MM.1S (cell line): ENCODE results near the gene CERS1.

Source experiments
- DNase-seq: peaks from one replicate; pipeline ENCODE4 v3.0.0-alpha.2; 2015
- H2AFZ ChIP-seq: fragments of 300-600 bp; sonication (generic); 2 replicates; pipeline ENCODE4 v1.6.0; 2016; ENCODE audit warnings: antibody characterized with exemption, low read length
- H3F3A ChIP-seq: fragments of 300-600 bp; sonication (generic); 2 replicates; pipeline ENCODE4 v1.6.1; 2016; ENCODE audit warnings: mild to moderate bottlenecking, antibody characterized with exemption, low read length, moderate library complexity, mixed read lengths; ENCODE audit not compliant: insufficient read depth
- H3K27ac ChIP-seq: fragments of 300-600 bp; sonication (generic); 2 replicates; pipeline ENCODE4 v1.5.1; 2016; ENCODE audit warnings: mild to moderate bottlenecking, low read length
- H3K27me3 ChIP-seq: fragments of 300-600 bp; sonication (generic); replicated peaks from 2 replicates; pipeline ENCODE4 v1.6.0; 2016; ENCODE audit warnings: low read length; ENCODE audit not compliant: insufficient read depth
- H3K36me3 ChIP-seq: fragments of 300-600 bp; sonication (generic); replicated peaks from 2 replicates; pipeline ENCODE4 v1.6.1; 2016; ENCODE audit warnings: mild to moderate bottlenecking, low read length, mixed read lengths; ENCODE audit not compliant: insufficient read depth
- H3K4me1 ChIP-seq: fragments of 300-600 bp; sonication (generic); 2 replicates; pipeline ENCODE4 v1.6.1; 2016; ENCODE audit warnings: low read length, mixed read lengths
- H3K4me2 ChIP-seq: fragments of 300-600 bp; sonication (generic); 2 replicates; pipeline ENCODE4 v1.6.0; 2016; ENCODE audit warnings: low read depth, low read length
- H3K4me3 ChIP-seq: fragments of 300-600 bp; sonication (generic); 2 replicates; pipeline ENCODE4 v1.5.1; 2016; ENCODE audit warnings: low read length, mixed read lengths
- H3K79me2 ChIP-seq: fragments of 300-600 bp; sonication (generic); 2 replicates; pipeline ENCODE4 v1.6.1; 2016; ENCODE audit warnings: mixed run types, low read length, mixed read lengths
- H3K9ac ChIP-seq: fragments of 300-600 bp; sonication (generic); 2 replicates; pipeline ENCODE4 v1.6.1; 2016; ENCODE audit warnings: low read length, mixed read lengths
- H3K9me2 ChIP-seq: fragments of 300-600 bp; sonication (generic); replicated peaks from 2 replicates; pipeline ENCODE4 v1.6.1; 2016; ENCODE audit warnings: mild to moderate bottlenecking, low read length, mixed read lengths; ENCODE audit not compliant: insufficient read depth
- H3K9me3 ChIP-seq: fragments of 300-600 bp; sonication (generic); replicated peaks from 2 replicates; pipeline ENCODE4 v1.6.1; 2016; ENCODE audit warnings: mild to moderate bottlenecking, low read length, mixed read lengths; ENCODE audit not compliant: insufficient read depth
- H4K20me1 ChIP-seq: fragments of 300-600 bp; sonication (generic); 2 replicates; pipeline ENCODE4 v1.6.1; 2016; ENCODE audit warnings: mild to moderate bottlenecking, low read length, moderate library complexity, mixed read lengths; ENCODE audit not compliant: insufficient read depth
- CTCF ChIP-seq: fragments of 300-600 bp; sonication (generic); IDR thresholded peaks from 2 replicates; pipeline ENCODE4 v1.5.1; 2016; ENCODE audit warnings: antibody characterized with exemption, low read length, mixed read lengths
- EZH2 ChIP-seq: fragments of 300-600 bp; sonication (generic); optimal IDR thresholded peaks from 2 replicates; pipeline ENCODE3; 2017; ENCODE audit warnings: low read depth, mild to moderate bottlenecking, antibody characterized with exemption, low read length, mixed read lengths
- EZH2phosphoT487 ChIP-seq: fragments of 300-600 bp; sonication (generic); IDR thresholded peaks from 2 replicates; pipeline ENCODE4 v1.6.1; 2018; ENCODE audit warnings: antibody characterized with exemption, low read length

CERS1 gene

GRCh38 chr19:18928018-18928805, 32.3 kb upstream of the CERS1 start:
- H3F3A ChIP-seq, result peaks cover 7% of the 10 kb centered on the region; the same call in 1 of the 2 replicates
- H3K36me3 ChIP-seq, result peaks cover 9% of the 10 kb centered on the region; the same call in 1 of the 2 replicates
- peaks cover 15% of the 10 kb centered on the region for H3K79me2 ChIP-seq
- H3K9ac ChIP-seq, result no peak overlapping the region
- no peaks in the 10 kb centered on the region for H4K20me1 ChIP-seq
- TF ChIP-seq EZH2phosphoT487, result no peak
- no peak overlapping the region for H2AFZ ChIP-seq
- H3K27ac ChIP-seq, result no peak overlapping the region
- no peak for DNase-seq
- no peaks in the 10 kb centered on the region for H3K27me3 ChIP-seq
- H3K9me3 ChIP-seq, result no peaks in the 10 kb centered on the region
- H3K4me1 ChIP-seq, result no peaks in the 10 kb centered on the region
- H3K4me3 ChIP-seq, result no peak overlapping the region
- no peak overlapping the region for H3K4me2 ChIP-seq
- H3K9me2 ChIP-seq, result no peaks in the 10 kb centered on the region

GRCh38 chr19:18924684-18925213, 28.8 kb upstream of the CERS1 start:
- H3K27me3 ChIP-seq, result no peaks in the 10 kb centered on the region
- DNase-seq, result no peak
- no peaks in the 10 kb centered on the region for H3K9me2 ChIP-seq
- no peak overlapping the region for H3K4me3 ChIP-seq
- H3K4me1 ChIP-seq, result peaks cover 5% of the 10 kb centered on the region
- no peaks in the 10 kb centered on the region for H3K9me3 ChIP-seq
- no peak for TF ChIP-seq EZH2
- no peak for TF ChIP-seq EZH2phosphoT487
- no peak for TF ChIP-seq CTCF
- H4K20me1 ChIP-seq, result no peaks in the 10 kb centered on the region
- H3K27ac ChIP-seq, result no peak overlapping the region
- H2AFZ ChIP-seq, result no peak overlapping the region
- H3K36me3 ChIP-seq, result peaks cover 9% of the 10 kb centered on the region; the same call in 1 of the 2 replicates
- peaks cover 43% of the 10 kb centered on the region for H3K79me2 ChIP-seq
- no peak overlapping the region for H3K4me2 ChIP-seq
- H3F3A ChIP-seq, result no peaks in the 10 kb centered on the region
- H3K9ac ChIP-seq, result no peak overlapping the region

GRCh38 chr19:18922228-18922985, 26.4 kb upstream of the CERS1 start:
- H3K4me1 ChIP-seq, result peaks cover 5% of the 10 kb centered on the region
- no peaks in the 10 kb centered on the region for H4K20me1 ChIP-seq
- H3K9me2 ChIP-seq, result no peaks in the 10 kb centered on the region
- H3F3A ChIP-seq, result peaks cover 8% of the 10 kb centered on the region
- no peak overlapping the region for H3K27ac ChIP-seq
- H3K9me3 ChIP-seq, result no peaks in the 10 kb centered on the region
- TF ChIP-seq EZH2 (no peak), CTCF (no peak), EZH2phosphoT487 (no peak)
- no peak overlapping the region for H3K9ac ChIP-seq
- peaks cover 9% of the 10 kb centered on the region; the same call in 1 of the 2 replicates for H3K36me3 ChIP-seq
- no peak overlapping the region for H2AFZ ChIP-seq
- no peak overlapping the region for H3K4me2 ChIP-seq
- no peak for DNase-seq
- no peak overlapping the region for H3K4me3 ChIP-seq
- no peaks in the 10 kb centered on the region for H3K27me3 ChIP-seq
- H3K79me2 ChIP-seq, result peaks cover 63% of the 10 kb centered on the region
